Effector memory CD8-positive, alpha-beta T cell (primary cell): ENCODE results near the gene ZFYVE26.

Source experiments
- ATAC-seq: fragments of 150-1000 bp; cut with Tn5 transposase; replicated peaks from 2 replicates; pipeline ENCODE4 v1.10.0; 2021; ENCODE audit warnings: mild to moderate bottlenecking, moderate library complexity
- DNase-seq, 3 experiments: peaks; one replicate each; pipeline ENCODE4 v3.0.0; 2021
- H3K27ac Mint-ChIP-seq, 2 donors: one replicate each; pipeline ENCODE4 v1.8.0; 2022; ENCODE audit warnings: mild to moderate bottlenecking in 2 of 2, mixed read lengths in 2 of 2, moderate library complexity in 2 of 2
- H3K27me3 Mint-ChIP-seq, 2 donors: one replicate each; pipeline ENCODE4 v1.8.0; 2022; ENCODE audit warnings: mixed read lengths in 2 of 2
- H3K36me3 Mint-ChIP-seq: one replicate; pipeline ENCODE4 v1.8.0; 2022; ENCODE audit warnings: mild to moderate bottlenecking, moderate library complexity, mixed read lengths; ENCODE audit not compliant: insufficient read depth
- H3K4me1 Mint-ChIP-seq, 2 donors: one replicate each; pipeline ENCODE4 v1.8.0; 2022; ENCODE audit warnings: low read depth in 2 of 2, mixed read lengths in 2 of 2
- H3K4me3 Mint-ChIP-seq, 2 donors: one replicate each; pipeline ENCODE4 v1.8.0; 2022; ENCODE audit warnings: mild to moderate bottlenecking in 2 of 2, mixed read lengths in 2 of 2, moderate library complexity in 2 of 2
- H3K9me3 Mint-ChIP-seq, 2 donors: one replicate each; pipeline ENCODE4 v1.8.0; 2022; ENCODE audit warnings: mixed read lengths in 2 of 2
- total RNA-seq, 9 experiments: gene quantifications; one replicate each; lab custom pipeline; 2026; lab: John Stamatoyannopoulos, UW

ZFYVE26 gene
- 47.8 to 149 (median 78.0) reads per million in 9 experiments for total RNA-seq

- Mint-ChIP-seq H3K27ac (peak within 1 kb of the TSS; percentile 94 to 97), H3K4me3 (peak within 1 kb of the TSS; percentile 97), H3K36me3 (peaks cover 26% of the 10 kb centered on the region), H3K27me3 (no peaks in the 10 kb centered on the region), H3K4me1 (peaks cover 28 to 39% of the 10 kb centered on the region in 2 donors), H3K9me3 (no peaks in the 10 kb centered on the region)
- peak; percentile 80 to 85 (median 83) for DNase-seq
- ATAC-seq: peak; percentile 92
Measured at GRCh38 chr14:67816326-67817002, at the start of gene ZFYVE26. ZFYVE26 (minus strand) TSS chr14:67816590; CDS start chr14:67815963, 627 bp downstream.

DNA sequence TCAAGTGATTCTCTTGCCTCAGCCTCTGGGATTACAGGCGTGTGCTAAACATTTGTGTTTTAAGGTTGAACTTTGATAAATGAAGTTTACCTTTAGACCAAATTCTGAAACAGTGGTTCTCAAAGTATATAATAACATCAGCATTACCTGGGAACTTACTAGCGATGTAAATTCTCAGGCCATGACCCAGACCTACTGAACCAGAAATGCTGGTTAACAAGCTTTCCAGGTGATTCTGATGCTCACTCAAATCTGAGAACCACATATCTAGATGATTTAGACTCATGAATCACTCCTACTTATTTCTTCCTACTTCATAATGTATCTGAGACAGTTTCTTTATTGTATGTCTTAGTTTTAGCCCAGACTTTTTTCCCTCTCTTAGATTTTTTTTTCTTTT, 46.8 kb upstream of the ZFYVE26 start:
- DNase-seq (no peak), ATAC-seq (no peak)
- Mint-ChIP-seq H3K36me3 (no peaks in the 10 kb centered on the region), H3K4me1 (peaks cover 11 to 33% of the 10 kb centered on the region in 2 donors), H3K27ac (no peak overlapping the region), H3K9me3 (no peaks in the 10 kb centered on the region), H3K4me3 (no peak overlapping the region), H3K27me3 (no peaks in the 10 kb centered on the region)

DNA sequence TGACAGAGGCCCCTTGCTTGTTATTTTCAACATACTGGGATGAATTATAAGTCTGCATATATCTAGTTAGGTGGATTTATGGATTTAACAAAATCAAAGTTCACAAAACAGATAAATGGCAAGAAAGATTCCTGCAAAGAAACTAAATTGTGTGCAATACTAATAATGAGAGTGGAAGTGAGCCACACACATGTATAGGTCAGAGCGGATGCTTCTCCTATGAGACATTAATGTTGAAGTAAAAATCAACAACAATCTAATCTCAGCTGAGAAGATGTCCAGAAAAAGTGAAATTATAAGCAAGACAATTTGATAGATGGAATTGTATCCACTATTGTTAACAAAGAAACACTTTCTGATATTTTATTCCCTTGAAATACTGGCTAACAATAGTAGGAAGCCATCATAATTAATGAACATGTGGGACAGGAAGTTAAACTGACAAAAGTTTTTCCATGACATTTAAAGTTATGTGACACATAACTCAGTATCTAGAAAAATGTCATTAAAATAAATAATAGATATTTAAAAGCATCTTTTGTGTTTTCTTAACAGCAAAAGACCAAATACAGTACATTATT, 42.9 kb upstream of the ZFYVE26 start:
- Mint-ChIP-seq H3K36me3 (no peaks in the 10 kb centered on the region), H3K4me1 (peaks cover 7 to 29% of the 10 kb centered on the region in 2 donors), H3K27me3 (no peaks in the 10 kb centered on the region), H3K4me3 (no peak overlapping the region), H3K27ac (no peak overlapping the region), H3K9me3 (no peaks in the 10 kb centered on the region)
- DNase-seq: no peak
- no peak for ATAC-seq

- Mint-ChIP-seq H3K9me3 (no peaks in the 10 kb centered on the region), H3K36me3 (no peaks in the 10 kb centered on the region), H3K27me3 (no peaks in the 10 kb centered on the region), H3K4me3 (no peak overlapping the region), H3K27ac (no peak overlapping the region), H3K4me1 (peaks cover 12 to 26% of the 10 kb centered on the region in 2 donors)
- ATAC-seq: no peak
- no peak for DNase-seq
Measured at GRCh38 chr14:67857778-67858350, 41.5 kb upstream of the ZFYVE26 start.

DNA sequence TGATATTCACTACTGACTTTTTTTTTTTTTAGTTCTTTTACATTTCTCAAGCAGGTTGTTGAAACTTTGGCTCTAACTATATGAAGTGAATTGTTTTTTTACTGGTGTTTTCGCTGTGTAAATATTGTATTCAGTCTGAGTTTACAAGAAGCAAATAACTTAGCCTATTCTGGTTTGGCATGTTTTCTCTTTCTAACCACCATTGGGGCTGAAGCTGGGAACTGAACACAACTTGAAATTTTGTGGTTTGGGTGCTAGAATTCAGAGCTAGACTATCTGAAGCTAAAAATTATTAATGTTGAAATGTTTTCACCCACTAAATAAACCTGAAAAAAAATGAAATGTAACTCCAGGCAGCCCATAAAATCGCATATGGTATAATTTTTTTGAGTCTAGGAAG, 40.4 kb upstream of the ZFYVE26 start:
- Mint-ChIP-seq H3K9me3 (no peaks in the 10 kb centered on the region), H3K4me1 (peaks cover 12 to 26% of the 10 kb centered on the region in 2 donors), H3K27me3 (no peaks in the 10 kb centered on the region), H3K4me3 (peak overlapping the region; percentile 55 to 67), H3K36me3 (no peaks in the 10 kb centered on the region), H3K27ac (peak overlapping the region; percentile 67 to 86)
- ATAC-seq: peak; percentile 86
- peak in 2 of 3 experiments; percentile 4 to 6 for DNase-seq

DNA sequence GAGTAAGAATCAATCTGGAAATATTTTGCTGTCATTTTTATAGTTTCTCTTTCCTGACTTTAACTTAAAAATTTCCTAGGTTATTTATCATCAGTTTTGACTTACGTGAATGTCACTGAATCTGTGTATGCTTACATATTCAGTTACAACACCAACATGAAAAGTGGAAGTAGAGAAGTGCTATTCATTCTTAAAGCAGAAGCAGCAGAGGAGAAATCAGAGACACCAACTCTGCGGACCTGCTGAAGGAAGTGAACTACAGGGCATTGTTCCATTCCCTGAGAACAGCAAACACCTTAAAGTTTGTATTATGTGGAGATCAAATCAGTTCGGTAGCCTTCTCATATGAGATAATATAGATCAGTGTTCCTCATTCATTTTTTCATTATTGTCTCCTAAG, 37.3 kb upstream of the ZFYVE26 start:
- Mint-ChIP-seq H3K27me3 (no peaks in the 10 kb centered on the region), H3K4me1 (peaks cover 16 to 27% of the 10 kb centered on the region in 2 donors), H3K27ac (no peak overlapping the region), H3K9me3 (no peaks in the 10 kb centered on the region), H3K36me3 (no peaks in the 10 kb centered on the region), H3K4me3 (no peak overlapping the region)
- ATAC-seq: no peak
- DNase-seq: no peak

GRCh38 chr14:67852926-67853604, 36.7 kb upstream of the ZFYVE26 start:
- H3K27ac Mint-ChIP-seq: peak overlapping the region in 1 of 2 donors; percentile 49
- peaks cover 15 to 25% of the 10 kb centered on the region in 2 donors for H3K4me1 Mint-ChIP-seq
- H3K27me3 Mint-ChIP-seq: no peaks in the 10 kb centered on the region
- H3K9me3 Mint-ChIP-seq: no peaks in the 10 kb centered on the region
- DNase-seq (no peak), ATAC-seq (peak; percentile 22)
- no peaks in the 10 kb centered on the region for H3K36me3 Mint-ChIP-seq
- no peak overlapping the region for H3K4me3 Mint-ChIP-seq

GRCh38 chr14:67851785-67852410, 35.5 kb upstream of the ZFYVE26 start:
- DNase-seq: no peak
- H3K27me3 Mint-ChIP-seq: no peaks in the 10 kb centered on the region

DNA sequence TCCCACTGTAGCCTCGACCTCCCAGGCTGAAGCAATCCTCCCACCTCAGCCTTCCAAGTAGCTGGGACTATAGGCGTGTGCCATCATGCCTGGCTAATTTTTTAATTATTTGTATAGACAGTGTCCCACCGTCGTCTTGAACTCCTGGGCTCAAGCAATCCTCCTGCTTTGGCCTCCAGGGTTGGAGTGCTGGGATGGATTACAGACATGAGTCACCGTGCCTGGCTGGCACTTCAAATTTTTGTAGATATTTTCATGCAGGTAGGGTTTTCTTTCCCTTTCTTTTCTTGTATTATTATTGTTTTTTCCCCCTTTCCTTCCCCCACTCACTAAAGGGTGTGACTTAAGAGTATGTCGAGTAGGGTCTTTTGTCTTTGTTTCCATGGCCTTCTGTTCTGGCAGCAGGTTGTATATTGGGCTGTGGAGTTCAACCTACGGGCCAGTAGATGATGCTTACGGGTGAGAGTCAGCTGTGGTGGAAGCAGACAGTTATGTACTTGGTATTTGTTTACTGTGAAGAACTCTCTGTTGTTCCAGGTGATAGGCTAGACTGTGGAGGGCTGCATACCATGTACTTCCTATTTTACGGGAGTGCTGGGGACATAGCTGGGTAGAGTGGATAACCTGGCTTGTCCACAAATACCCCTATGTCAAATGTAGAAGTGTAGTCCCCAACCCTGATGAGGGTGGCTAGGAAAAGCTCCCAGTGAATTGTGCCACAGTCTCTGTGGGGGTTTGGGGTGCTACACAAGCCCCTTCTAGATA, 33.9 kb upstream of the ZFYVE26 start:
- Mint-ChIP-seq H3K27ac (peak overlapping the region in 1 of 2 donors; percentile 8), H3K9me3 (no peaks in the 10 kb centered on the region), H3K27me3 (no peaks in the 10 kb centered on the region), H3K36me3 (no peaks in the 10 kb centered on the region), H3K4me3 (no peak overlapping the region), H3K4me1 (peaks cover 14% of the 10 kb centered on the region in 2 donors)
- ATAC-seq (no peak), DNase-seq (no peak)

More at GRCh38 chr14:67851785-67852410, 35.5 kb upstream of the ZFYVE26 start:
- Mint-ChIP-seq H3K9me3 (no peaks in the 10 kb centered on the region), H3K27ac (no peak overlapping the region), H3K4me1 (peaks cover 17 to 24% of the 10 kb centered on the region in 2 donors), H3K4me3 (no peak overlapping the region), H3K36me3 (no peaks in the 10 kb centered on the region)
- ATAC-seq: no peak

GRCh38 chr14:67846029-67846610, 29.7 kb upstream of the ZFYVE26 start:
- no peak for ATAC-seq
- H3K27me3 Mint-ChIP-seq: no peaks in the 10 kb centered on the region
- H3K4me1 Mint-ChIP-seq: peaks cover 12 to 19% of the 10 kb centered on the region in 2 donors
- no peak overlapping the region for H3K27ac Mint-ChIP-seq
- no peaks in the 10 kb centered on the region for H3K36me3 Mint-ChIP-seq
- H3K9me3 Mint-ChIP-seq: no peaks in the 10 kb centered on the region
- DNase-seq: no peak
- no peak overlapping the region for H3K4me3 Mint-ChIP-seq

DNA sequence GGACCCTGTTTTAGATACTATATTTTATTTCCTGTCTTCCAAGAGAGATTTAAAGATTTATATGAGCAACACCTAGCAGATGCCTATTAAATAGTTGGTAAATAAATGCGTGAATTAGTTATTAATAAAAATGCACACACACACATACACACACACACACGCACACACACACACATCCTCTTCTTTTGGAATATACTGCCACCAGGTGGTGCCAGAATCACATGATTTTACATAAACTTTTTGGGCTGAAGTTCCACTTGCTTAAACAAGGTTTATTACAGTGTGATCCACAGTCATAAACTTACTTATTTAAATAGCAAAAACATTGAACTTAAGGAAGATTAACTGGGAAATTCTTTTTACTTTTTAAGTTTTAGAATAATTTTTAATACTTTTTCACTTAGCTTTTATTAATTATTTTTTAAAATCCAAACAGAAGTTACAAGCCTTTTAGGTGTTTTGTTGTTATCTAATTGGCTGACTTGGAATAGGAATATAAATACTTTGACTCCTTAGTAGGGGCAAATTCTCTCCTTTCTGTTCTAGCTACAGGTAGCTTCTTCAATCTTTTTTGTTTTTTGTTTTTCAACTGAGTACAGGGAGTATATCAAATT, 20.7 kb upstream of the ZFYVE26 start:
- Mint-ChIP-seq H3K27ac (peak overlapping the region in 1 of 2 donors; percentile 65), H3K4me1 (peaks cover 3 to 4% of the 10 kb centered on the region in 2 donors), H3K4me3 (no peak overlapping the region), H3K9me3 (no peaks in the 10 kb centered on the region), H3K36me3 (peaks cover 14% of the 10 kb centered on the region), H3K27me3 (no peaks in the 10 kb centered on the region)
- peak; percentile 56 to 69 (median 67) for DNase-seq
- peak; percentile 73 for ATAC-seq

- Mint-ChIP-seq H3K4me1 (peaks cover 3 to 4% of the 10 kb centered on the region in 2 donors), H3K4me3 (no peak overlapping the region)
- ATAC-seq: no peak
Measured at GRCh38 chr14:67835596-67835995, 19.2 kb upstream of the ZFYVE26 start.

More at GRCh38 chr14:67835596-67835995, 19.2 kb upstream of the ZFYVE26 start:
- Mint-ChIP-seq H3K9me3 (no peaks in the 10 kb centered on the region), H3K27ac (no peak overlapping the region), H3K36me3 (peaks cover 23% of the 10 kb centered on the region), H3K27me3 (no peaks in the 10 kb centered on the region)
- DNase-seq: no peak
